AG20443 (cell line): Measurements from ENCODE around the gene KCNIP4.
"Not testable (repeated sequence)": the region's sequence is repeated elsewhere in the genome, so short reads cannot be mapped to it uniquely, and the experiment has no call there.

Experiments used
- DNase-seq: peaks from one replicate; pipeline ENCODE4 v3.0.0; 2012; ENCODE audit warnings: low spot score, mixed read lengths

The KCNIP4 gene

DNA sequence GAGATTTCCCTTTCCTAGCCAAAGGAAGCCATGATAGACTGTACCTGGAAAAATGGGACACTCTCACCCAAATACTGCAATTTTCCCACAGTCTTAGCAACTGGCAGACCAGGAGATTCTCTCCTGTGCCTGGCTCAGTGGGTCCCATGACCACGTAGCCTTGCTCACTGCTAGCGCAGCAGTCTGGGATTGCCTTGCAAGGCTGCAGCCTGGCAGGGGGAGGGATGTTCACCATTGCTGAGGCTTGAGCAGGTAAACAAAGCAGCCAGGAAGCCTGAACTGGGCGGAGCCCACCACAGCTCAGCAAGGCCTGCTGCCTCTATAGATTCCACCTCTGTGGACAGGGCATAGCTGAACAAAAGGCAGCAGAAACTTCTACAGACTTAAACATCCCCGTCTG lies 596.2 kb downstream of the KCNIP4 start:
- DNase-seq: not testable (repeated sequence)

DNA sequence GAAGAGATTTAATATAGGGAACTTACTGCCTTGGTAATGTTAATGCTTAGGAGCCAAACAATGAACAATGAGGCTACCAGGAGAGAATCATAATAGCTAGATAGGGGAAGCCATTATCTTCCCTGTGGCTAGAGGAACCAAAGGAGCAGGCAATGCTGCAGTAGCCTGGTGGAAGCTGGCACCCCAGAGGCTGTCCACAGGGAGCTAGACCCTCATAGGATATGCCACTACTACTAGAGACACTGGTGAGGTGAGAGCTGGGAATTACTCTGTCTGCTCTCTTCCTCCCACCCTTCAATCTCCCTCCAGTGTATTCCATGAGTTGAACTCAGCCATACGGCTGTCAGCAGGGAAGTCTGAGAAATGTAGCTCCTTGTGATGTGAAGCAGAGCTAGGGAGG lies 601.4 kb downstream of the KCNIP4 start:
- DNase-seq: no peak

DNA sequence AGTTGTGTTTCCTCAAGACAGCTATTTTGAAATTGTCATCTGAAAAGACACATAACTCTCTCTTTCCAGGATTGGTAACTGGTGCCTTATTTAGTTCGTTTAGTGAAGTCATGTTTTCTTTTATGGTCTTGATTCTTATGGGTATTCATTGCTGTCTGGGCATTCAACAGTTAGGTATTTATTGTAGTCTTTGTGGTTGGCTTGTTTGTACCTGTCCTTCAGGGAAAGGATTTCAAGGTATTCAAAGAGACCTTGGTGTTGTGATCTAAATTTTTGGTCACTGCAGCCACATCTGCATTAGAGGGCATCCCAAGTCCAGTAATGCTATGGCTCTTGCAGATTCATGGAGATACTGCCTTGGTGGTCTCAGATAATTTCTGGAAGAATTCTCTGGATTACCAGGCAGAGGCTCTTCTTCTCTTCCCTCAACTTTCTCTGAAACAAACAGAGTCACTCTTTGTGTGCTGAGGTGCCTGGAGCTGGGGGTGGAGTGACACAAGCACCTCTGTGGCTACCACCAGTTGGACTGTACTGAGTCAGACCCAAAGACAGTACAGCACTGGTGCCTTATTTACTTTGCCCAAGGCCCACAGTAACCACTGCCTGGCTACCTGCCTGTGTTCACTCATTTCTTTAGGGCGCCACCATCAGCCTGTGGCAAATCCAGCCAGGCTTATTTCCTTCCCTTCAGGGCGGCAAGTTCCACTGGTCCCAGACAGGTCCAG lies 620.4 kb downstream of the KCNIP4 start:
- DNase-seq: no peak

DNA sequence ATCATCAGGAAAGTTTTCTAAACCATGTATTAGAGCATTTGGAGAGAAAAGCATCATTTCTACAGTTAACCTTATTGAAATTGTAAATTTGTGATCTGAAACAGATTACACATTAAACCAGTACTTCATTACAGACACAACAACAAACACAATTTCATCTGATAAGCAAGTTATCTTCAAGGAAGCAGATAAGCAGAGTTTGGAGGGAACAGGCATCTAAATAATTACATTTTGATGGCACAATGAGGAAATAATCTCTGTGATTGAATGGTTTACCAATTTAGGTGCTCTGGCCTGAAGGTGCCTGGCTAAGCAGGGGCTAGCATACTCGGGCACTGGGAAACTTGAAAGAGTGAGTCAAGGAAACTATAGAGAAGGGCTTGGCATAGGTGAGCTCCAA lies 628.5 kb downstream of the KCNIP4 start:
- DNase-seq: no peak

DNA sequence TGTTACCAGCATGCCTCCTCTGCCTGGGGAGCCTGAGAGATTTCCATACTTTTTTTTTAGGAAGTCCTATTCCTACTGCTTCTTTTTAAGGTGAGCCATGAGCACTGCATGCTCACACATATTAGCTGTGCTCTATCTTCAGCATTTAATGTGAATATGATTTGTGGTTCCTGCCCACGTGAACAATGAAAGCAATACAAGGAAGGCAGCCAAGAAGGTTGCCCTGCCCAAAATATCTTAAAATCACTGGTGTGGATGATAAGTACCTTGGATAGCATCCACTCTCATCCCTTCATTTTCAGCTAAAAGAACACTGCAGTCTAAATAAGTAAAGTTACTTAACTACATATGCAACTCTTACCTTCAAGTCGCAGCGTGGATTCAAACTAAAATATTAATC lies 640.9 kb downstream of the KCNIP4 start:
- DNase-seq: no peak

DNA sequence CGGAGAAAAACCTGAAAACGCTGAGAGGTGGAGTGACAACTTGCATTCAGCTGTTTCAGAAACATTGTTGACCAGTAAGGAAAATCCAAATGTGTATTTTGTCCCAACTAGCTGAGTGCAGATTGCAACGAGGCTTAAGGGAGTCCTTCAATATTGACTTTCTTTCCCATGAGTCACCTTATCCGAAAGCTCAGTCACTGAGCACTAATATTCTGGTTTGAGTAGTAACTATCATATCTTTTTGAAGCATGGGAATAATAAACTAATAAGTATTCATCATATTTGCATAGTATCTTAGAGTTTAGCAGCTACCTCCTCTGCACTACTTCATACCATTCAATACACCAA lies 644.1 kb downstream of the KCNIP4 start:
- DNase-seq: no peak

DNA sequence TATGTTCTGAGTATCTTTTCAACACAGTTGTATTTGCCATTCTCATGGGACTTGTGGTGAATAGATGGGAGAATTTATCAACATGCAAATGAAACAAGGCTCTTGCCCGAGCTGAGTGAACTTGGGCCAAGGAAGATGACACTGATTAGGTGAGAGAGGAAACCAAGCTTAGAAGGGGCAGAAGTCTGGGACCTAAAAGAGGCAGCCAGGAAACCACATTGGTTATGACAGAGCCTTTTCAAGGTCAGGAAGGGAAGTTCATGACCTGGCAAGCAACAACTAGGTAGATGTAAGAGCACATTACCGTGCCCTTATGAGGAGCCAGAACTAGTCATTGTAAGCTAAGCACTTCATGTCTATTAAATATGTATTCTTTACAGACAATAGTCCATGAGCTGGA lies 658.0 kb downstream of the KCNIP4 start:
- no peak for DNase-seq

DNA sequence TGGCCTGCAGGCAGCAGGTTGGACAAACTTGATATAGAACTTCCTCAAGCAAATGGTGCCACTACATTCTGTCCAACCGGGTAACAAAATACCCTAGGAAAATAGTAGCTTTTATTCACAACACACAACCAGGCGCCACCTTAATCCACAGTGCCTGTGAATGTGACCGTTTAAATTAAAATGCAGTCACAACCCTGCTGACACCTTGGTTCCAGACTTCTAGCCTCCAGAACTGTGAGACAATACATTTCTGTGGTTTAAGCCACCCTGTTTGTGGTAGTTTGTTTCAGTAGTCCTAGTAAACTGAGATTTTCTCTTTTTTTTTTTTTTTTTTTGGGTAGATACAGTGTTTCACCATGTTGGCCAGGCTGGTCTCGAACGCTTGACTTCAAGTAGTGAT lies 672.5 kb downstream of the KCNIP4 start:
- no peak for DNase-seq

DNA sequence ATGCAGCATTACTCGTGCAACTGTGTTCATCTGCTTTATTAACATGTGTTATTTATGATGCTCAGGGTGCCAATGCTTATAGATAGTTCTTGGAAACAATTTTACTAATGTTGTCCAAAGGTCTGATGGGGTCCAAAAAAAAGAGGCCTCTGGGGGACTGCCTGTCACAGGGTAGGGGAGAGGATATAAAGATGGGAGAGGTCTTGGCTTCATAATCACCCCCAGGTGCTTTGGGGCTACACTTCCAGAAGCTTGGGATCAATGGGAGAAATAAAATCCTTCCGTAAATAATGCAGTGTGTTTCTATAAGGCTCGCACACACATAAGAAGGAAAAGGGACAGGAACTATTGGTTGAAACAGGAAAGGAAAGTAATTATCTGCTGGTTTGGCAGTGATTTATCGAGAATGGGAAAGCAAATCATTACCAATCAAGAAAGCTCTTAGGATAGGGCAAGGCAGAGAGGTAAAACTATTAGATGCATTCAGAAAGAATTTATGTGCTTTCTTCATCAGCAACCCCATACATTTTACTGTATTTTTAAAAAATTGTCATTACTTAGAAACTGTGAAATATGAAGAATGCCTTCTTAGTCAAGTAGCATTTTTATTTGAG lies 677.0 kb downstream of the KCNIP4 start:
- no peak for DNase-seq

DNA sequence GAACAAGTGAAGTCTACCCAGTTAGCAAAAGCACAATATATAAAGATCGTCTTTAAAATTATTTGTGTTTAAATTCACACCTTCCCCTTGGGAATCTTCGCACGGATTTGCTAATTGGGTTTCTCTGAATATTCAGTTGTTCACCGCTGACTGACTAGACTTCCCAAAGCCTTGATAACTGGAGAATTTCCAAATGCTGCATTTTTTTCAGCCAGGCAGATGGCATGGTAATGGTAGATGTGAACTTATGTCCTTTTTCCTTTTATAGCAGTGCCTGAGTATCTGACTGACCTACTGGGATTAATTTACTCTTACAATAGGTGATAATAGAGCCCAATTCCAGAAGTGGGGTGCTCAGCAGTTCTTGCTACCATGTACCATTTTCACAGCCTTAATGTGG lies 700.2 kb downstream of the KCNIP4 start:
- DNase-seq: no peak

DNA sequence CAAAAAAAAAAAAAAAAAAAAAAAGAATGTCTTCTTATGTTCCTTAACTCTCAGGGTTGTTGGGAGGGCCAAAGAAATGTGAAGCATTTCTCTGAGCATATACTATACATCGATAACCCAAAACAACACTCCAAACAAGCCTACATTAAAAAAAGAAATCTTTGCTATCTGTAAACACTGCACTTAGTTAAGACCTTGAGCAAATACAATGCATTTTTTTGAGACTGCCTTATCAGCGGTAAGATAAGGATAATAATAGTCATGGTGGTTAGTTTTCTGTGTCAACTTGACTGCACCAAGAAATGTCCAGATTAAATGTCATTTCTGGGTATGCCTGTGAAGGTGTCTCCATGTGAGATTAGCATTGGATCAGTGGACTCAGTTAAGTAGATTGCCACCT lies 706.4 kb downstream of the KCNIP4 start:
- DNase-seq: no peak

DNA sequence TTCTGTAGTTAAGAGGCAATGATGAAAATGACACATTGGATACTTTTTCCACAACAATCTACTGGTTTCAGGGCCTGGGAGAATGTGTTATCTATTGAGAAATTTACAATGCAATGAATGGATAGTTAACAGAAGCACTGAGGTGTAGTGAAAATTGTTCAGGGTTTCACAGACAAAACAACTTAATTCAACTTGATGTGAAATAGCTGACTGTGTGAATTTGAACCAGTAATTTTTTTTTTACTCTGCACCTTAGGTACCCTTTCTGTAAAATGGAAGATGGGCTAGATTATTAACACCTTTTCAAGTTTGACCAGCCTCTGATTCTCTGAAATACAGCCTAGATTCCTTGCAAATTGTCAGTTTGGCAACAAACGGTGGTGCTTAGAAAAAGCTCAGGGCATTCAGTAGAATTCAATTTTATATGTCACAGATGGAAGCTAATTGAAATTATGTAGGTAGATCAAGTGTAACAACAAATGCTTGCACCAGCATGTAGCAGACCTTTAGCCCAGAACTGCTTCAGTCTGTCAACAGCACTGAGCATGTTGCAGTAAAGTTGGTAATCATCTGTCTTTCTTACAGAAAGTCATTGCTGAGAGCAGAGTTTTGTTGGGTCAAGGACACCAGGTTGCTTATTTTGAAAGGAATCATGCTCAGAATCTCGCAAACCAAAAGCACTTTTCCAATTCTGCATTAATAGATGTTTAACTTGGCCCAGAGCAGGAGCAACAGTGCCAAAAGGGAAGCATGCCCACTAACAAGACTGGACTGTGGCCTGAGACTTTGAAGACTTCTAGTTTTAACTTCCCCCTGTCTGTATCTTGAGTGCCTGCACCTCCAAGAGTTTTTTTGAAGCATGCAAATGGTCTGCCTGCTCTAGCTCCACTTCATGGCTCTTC lies 721.7 kb downstream of the KCNIP4 start:
- no peak for DNase-seq

DNA sequence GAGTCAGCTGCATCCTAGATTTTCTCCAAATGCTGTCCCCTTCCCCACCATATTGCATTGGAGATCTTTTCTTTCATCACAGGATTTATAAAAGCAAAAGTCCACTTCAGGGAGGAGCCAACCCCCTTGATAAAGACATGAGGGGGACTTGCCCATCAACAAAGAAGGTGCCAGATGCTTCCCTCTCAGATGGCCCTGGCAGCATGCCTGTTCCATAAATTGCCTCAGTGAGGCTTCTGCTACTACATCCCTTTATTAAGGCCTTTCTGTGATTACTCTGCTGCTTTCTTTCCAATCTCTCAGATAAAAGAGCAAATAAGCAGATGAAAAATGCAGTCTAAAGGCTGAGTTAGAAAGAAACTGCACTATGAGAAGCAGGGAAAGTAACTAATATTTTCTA lies 736.7 kb downstream of the KCNIP4 start:
- DNase-seq: no peak

DNA sequence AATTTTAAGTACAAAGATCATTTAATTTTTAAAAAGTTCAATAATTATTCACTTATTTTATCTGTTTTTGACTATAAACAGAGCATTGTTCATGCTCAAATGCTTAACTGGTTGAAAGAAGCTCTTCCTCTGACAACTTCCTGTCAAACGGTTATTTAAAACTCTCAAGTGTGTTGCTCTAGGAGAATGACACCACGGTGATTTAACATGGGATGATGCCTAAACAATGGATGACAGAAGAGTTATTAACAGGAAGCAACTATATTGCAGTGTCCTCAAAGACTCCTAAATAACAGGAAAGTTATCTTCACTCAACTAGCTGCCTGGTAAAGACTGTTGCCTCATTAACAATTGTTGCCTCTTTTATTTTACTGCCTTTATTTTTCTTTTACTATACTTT lies 738.7 kb downstream of the KCNIP4 start:
- DNase-seq: no peak

DNA sequence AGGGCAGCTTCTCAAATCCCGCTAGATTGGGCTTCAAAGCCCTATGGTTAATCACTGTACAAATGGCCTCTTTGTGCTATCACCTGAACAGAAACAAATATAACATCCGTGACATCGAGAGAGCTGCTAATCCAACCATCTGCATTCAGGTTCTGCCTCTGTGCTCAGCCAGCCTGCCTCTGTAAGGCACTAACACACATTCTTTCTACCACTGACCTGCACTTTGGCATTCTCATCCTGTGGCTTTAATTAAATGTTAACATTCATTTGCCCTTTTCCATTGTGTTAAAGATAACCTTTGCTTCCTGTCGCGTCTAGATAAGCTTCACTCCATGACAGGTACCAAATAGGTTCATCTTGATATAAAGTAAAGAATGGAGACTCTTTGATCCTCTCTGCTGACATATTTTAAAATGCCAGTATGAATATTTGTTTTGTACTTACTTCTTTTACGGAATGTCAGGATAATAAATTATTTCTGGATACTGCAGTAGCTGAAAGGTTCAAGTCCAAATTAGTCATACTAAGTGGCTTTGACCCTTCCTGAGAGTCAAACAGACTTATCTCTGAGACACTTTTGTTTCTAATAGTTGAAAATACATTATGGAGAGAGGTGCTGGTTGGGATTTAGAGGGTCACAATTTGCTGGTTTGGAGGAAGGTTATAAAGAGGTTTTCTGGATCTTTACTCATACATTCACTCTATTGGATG lies 742.6 kb downstream of the KCNIP4 start:
- no peak for DNase-seq

DNA sequence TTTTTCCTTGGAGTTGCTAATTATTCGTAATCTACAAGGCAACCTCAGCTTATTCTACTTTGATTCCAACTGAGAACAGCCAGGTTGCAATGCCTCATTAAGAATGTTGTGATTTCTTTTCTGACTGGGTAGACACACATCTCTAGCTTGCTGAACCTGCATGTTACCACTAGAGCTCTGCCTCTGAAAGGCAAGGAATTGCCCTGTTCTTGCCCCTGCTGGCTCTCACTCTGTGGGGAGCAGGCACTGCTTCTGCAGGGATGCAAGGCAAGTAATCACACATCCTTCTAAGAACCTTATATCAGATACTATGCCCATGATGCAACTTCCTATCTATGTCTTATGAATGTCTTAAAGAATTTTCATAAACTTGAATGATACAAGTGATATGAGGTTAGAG lies 745.2 kb downstream of the KCNIP4 start:
- DNase-seq: no peak

DNA sequence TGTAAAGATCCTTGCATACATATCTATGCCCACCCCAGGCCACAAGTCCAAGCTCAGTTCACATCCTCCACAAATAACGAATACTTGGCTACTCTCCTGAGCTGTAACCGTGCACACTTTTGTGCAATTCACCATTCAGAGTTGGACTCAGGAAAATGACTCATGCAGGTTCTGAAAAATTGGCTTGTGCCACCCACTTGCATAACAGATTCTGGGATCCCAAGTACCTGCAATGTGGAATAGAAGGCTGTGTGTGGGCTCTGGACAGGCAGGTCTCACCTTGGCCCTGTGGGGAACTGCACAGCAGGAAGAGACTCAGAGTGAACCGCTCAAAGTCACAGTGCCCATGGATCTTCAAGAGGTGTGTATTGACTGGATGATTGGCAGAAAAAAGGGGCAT lies 745.6 kb downstream of the KCNIP4 start:
- DNase-seq: no peak

DNA sequence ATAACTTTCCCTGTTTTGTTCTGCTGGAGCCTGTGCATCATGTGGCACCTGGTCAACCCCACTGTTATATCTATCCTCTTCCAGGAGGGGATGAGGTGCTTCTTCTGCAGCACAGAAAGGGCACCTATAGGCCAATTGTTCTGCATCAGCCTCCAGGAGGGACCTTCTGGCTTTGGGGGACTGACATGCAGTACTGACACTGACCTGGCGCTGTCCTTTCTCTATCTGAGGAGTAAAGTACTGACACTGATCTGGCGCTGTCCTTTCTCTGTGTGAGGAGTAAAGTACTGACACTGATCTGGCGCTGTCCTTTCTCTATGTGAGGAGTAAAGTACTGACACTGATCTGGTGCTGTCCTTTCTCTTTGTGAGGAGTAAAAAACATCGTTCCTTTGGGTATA lies 749.9 kb downstream of the KCNIP4 start:
- DNase-seq: no peak

DNA sequence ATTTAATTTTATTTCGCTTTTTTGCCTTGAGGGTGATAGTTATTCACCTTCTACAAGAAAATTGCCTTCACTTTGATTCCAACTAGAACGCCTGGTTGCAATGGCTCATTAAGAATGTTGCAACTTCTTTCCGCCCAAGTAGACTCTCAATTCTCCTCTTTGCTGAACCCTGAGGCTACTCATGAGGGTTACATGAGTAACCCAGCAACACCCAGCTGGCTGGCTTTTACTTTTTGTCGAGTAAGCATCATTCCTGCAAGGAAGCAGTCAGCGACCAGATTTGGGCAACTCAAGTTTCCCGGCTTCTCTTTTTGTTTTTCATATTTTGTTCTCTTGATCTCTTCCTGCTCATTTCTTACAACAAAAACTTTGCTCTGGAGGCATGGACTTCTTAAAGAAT lies 752.9 kb downstream of the KCNIP4 start:
- DNase-seq: no peak

DNA sequence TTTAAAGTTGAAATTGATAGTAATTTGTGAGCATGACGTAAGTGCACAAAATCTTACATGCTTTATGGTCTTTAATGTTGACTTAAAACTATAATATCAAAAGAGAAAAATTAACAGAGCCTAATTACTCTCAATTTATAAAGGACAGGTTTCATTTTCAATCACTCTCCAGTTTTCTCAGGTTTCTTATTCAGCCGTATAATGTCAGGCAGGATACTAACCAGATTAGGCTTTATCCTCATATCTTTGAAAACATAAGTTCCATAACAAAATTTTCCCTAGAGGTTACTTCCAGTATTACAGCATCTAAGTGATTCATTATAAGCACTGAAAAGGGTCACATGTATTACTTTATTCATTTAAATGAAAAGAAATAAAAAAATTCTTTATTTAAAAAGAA lies 756.2 kb downstream of the KCNIP4 start:
- DNase-seq: no peak

DNA sequence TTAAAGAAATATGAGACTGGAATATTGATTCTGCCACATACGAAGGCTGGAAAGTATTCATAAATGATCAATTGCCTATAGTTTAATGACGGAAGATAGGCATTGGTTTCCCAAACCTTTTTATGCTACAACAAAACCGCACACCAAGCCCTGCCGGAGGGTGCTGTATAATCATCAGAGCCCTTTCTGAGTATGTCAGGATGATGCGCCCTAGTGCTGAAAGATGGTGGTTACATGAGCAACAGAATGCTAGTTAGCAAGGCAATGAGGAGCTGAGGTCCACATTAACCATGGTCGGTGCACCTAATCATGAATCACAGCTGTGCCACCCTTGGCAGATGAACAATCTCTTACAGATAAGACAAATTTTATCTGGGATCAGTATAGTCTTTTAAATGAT lies 757.3 kb downstream of the KCNIP4 start:
- no peak for DNase-seq

DNA sequence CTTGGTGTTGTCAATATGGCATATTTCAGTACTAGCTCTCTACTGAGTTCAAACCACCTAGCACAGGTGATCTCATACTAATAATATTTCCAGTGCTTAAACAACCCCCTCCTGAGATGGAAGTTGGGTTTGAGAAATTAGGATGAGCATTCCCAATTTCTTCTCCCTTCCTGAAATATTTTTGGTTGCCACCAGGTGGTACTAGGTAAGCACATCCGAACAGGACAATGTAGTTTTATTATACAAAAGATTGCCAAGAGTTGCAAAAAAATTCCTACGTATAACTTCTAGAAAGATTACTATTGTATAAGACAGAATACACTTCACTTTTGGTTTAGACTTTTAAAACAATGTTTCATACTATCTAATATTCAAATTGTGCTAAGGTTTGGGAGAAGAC lies 763.8 kb downstream of the KCNIP4 start:
- DNase-seq: no peak

DNA sequence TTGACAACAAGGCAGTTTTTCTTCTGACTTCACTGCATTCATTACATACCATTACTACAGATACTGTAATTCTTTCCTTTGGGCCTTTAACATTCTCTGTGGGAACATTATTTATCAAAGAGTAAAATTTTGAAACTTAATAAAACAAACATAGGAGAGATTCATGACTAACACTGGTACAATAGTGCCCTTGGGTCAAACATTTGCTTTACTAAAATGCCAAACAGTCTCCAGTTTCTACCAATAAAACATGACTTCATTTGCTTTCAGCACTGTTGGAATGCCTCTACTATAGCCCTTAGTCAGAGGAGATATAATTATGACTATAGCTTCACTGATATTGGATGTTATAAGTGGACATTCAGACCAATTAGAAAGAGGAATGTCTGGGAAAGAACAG lies 766.9 kb downstream of the KCNIP4 start:
- DNase-seq: no peak
